NAMALWA (cell line): Measurements from ENCODE around the gene BRK1.
"Not testable (repeated sequence)": the region's sequence is repeated elsewhere in the genome, so short reads cannot be mapped to it uniquely, and the experiment has no call there.

Experiments used
- DNase-seq: peaks from one replicate; pipeline ENCODE4 v3.0.0-alpha.2; 2015; ENCODE audit warnings: low spot score

Gene BRK1

DNA sequence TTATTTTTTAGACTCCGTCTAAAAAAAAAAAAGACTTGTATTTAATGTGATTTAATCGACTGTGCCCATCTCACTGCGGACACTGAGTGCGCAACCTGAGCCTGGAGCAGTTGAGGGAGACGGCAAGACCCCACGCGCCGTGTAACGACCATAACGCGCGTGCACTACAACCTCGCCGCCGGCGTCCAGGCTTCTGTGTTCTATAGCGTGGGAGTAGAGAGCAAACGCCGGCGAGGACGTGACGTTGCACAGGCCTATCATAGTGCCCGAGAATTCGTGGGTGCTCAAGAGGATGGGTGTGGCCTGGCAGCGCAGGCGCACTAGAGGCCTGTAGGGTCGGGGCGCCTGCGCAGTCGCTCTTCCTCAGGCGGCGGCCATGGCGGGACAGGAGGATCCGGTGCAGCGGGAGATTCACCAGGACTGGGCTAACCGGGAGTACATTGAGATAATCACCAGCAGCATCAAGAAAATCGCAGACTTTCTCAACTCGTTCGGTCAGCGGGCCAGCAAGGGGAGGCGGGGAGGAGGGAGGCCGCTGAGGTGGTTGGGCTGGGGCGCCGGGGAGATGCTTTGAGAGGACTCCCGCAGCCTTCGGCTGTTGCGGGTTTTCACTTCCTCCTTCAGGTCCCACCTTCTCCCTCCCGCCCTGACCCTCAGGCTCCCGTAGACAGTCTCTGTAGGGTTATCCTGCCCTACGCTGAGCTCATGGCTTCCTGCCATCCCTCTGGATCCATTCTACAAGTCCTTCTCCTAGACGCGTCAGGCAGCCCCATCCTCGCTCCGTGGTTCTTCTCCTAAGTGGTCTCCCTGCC is at the start of gene BRK1:
BRK1 (plus strand) TSS at position 350 of the 812 bp plus-strand sequence; CDS start at position 377, 27 bp downstream.
- DNase-seq: peak; percentile 98

- DNase-seq: not testable (repeated sequence)
Observed at GRCh38 chr3:10070077-10070476, 45.4 kb upstream of the BRK1 start.

DNA sequence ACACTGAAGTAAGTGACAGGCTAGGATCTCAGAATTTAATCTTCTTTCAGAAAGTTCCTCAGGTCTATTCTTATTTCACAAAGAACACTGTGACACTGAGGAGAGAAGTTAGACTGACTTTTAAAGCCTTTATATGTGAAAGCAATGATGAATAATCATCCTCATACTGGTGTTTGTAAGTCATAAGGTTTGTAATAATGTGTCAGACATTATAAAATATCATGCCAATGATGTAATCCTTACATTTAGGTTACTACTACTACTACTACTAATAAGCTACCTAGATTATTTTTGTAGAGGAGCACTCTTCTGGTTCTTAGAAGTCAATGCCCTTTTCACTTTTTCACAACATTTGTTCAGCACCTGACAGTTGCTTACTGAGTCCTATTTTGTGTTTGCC is 40.8 kb upstream of the BRK1 start:
- no peak for DNase-seq

GRCh38 chr3:10081871-10082270 is 33.6 kb upstream of the BRK1 start:
- DNase-seq: no peak

- DNase-seq: no peak
Observed at GRCh38 chr3:10085738-10086137, 29.7 kb upstream of the BRK1 start.

DNA sequence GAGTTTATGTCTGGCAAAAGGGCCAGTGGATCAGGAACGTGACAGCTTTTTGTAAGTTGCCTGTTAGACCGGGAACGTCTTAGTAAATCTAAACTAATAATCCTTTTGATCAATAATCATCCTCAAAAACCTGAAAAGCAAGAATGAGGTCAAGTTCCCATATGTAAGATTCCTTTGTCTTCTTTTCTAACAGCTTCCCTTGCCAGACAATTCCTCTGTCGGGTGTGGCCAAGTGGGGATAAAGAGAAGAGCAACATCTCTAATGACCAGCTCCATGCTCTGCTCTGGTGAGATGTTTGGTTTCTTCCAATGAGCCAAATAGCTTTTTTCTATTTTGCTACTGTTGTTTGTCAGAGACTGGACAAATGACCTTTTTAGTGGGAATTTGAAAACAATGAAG is 27.2 kb upstream of the BRK1 start:
- no peak for DNase-seq

GRCh38 chr3:10090179-10090578 is 25.3 kb upstream of the BRK1 start:
- no peak for DNase-seq

- not testable (repeated sequence) for DNase-seq
Observed at GRCh38 chr3:10090774-10091173, 24.7 kb upstream of the BRK1 start.

DNA sequence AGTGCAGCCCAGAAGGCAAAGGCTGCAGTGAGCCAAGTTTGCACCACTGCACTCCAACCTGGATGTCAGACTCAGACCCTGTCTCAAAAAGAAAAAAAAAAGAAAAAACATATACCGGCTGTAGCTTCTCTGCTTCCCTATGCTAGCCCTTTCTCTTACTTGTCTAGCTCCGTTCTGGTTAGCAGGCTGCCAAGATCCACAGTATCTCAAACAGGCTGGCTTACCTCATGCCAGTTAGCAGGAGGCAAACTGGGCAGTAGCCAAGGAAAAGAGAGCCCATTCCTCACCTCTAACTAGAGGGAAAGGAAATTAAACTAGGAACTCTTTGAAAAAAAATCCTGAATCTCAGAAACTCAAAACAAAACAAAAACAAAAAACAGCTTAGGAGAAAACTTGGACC is 24.1 kb upstream of the BRK1 start:
- not testable (repeated sequence) for DNase-seq

- DNase-seq: no peak
Observed at GRCh38 chr3:10093678-10094077, 21.8 kb upstream of the BRK1 start.

GRCh38 chr3:10099041-10099440 is 16.4 kb upstream of the BRK1 start:
- DNase-seq: no peak

GRCh38 chr3:10106919-10107318 is 8.6 kb upstream of the BRK1 start:
- DNase-seq: no peak

GRCh38 chr3:10108091-10108490 is 7.4 kb upstream of the BRK1 start, which contains the start of gene FANCD2OS:
FANCD2OS (minus strand) TSS chr3:10108255; CDS start chr3:10104774, 3,481 bp downstream.
- no peak for DNase-seq

- no peak for DNase-seq
Observed at GRCh38 chr3:10116138-10116460, 624 bp downstream of the BRK1 start.

- DNase-seq: no peak
Observed at GRCh38 chr3:10116928-10117327, 1.5 kb downstream of the BRK1 start.

DNA sequence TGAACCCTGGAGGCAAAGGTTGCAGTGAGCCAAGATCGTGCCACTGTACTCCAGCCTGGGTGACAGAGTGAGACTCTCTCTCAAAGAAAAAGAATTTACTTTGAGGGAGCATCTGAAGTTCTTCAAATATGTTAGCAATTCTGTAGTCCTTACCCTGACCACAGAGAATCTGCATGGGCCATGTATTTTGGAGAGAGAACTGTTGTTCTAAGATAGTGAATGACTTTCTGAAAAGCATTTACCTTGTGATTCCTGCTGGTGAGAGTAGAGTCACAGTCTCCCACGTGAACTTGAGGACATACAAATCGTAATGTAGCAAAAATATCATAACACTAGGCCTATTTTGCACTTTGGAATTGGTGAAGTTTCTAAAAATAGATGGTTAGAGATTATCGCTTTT is 3.9 kb downstream of the BRK1 start:
- DNase-seq: no peak

DNA sequence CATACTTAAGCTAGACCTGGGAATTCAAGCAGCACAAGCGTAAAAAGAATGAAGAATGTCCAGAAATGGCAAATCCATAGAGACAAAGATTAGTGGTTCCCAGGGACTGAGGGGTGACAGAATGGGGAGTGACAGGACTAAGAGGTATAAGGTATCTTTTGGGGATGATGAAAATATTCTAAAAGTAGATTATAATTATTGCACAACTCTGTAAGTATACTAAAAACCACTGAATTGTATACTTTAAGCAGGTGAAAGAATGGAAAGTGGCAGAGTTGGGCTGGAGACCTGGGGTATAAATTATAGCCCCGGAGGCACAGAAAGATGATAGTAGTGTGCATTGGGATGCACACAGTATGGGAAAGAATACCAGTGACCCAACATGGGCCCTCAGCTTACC is 5.6 kb downstream of the BRK1 start:
- DNase-seq: no peak

DNA sequence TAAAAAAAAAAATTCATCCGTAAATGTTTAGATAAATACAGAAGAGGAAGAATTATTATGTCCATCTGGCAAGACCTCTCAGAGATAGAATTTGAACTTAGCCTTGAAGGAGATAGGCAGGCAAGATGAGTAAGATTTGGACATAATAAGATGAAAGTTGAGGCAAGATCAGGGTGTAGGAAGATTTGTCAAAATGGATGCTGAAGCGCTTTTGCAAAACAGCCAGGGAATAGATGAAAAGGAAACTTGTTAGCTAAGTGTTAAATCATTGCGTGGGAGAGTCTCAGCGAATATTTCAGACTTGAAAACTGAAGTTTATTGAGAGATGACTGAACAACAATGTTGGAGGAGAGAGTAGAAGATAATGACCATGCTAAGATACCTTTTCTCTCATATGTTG is 7.2 kb downstream of the BRK1 start:
- no peak for DNase-seq

DNA sequence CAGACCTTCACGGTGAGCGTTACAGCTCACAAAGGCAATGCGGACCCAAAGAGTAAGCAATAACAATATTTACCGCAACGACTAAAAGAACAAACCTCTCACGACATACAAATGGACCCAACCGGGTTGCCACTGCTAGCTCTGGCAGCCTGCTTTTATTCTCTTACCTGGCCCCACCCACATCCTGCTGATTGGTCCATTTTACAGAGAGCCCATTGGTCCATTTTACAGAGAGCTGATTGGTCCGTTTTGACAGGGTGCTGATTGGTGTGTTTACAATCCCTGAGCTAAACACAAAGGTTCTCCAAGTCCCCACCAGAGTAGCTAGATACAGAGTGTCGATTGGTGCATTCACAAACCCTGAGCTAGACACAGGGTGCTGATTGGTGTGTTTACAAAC is 20.4 kb downstream of the BRK1 start:
- not testable (repeated sequence) for DNase-seq

GRCh38 chr3:10136426-10137005 is 21.0 kb downstream of the BRK1 start:
- no peak for DNase-seq

DNA sequence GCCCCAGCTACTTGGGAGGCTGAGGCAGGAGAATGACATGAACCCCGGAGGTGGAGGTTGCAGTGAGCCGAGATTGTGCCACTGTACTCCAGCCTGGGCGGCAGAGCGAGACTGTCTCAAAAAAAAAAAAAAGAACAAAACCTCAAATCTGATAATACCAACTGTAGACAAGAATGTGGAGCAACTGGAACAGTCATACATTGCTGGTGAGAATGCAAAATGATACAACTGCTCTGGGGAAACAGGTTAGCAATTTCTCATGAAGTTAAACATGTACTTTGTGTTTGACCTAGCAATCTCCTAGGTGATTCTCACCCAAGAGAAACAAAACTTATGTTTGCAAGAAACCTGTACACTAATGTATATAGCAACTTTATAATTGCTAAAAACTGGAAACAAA is 21.7 kb downstream of the BRK1 start:
- DNase-seq: no peak

DNA sequence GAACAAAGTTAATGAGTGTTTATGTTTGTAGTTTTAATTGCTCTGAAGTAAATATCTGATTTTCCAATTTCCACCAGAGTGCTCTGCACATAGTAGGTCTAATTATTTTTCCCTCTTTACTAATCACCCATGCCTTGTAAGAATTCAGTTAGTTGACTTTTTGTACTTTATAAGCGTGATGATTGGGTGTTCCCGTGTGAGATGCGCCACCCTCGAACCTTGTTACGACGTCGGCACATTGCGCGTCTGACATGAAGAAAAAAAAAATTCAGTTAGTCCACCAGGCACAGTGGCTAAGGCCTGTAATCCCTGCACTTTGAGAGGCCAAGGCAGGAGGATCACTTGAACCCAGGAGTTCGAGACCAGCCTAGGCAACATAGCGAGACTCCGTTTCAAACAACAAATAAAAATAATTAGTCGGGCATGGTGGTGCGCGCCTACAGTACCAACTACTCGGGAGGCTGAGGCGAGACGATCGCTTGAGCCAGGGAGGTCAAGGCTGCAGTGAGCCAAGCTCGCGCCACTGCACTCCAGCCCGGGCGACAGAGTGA is 25.6 kb downstream of the BRK1 start:
- DNase-seq: no peak

GRCh38 chr3:10142707-10143560 is 27.5 kb downstream of the BRK1 start:
- DNase-seq: no peak
